SK-N-SH treated with all-trans-retinoic acid at 6 μM for 48 hours (cell line): ENCODE measurements around the gene PMFBP1.

Experiments used
- ARNTL ChIP-seq: fragments of 450-650 bp; formaldehyde crosslinking; IDR thresholded peaks from 2 replicates; pipeline ENCODE4 v1.5.0; 2020; ENCODE audit warnings: low read depth, mild to moderate bottlenecking, moderate library complexity, borderline replicate concordance
- CSDC2 ChIP-seq: fragments of 250-450 bp; sonication (Bioruptor Pico); IDR thresholded peaks from 2 replicates; pipeline ENCODE4 v1.5.0; 2020; ENCODE audit warnings: mild to moderate bottlenecking, moderate library complexity
- ESRRG ChIP-seq: fragments of 250-450 bp; sonication (Bioruptor Pico); IDR thresholded peaks from 2 replicates; pipeline ENCODE4 v1.6.1; 2021; ENCODE audit warnings: mild to moderate bottlenecking
- GLIS3 ChIP-seq: fragments of 250-450 bp; sonication (Bioruptor Pico); IDR thresholded peaks from 2 replicates; pipeline ENCODE4 v1.5.0; 2020; ENCODE audit warnings: mild to moderate bottlenecking, moderate library complexity
- PPARA ChIP-seq: fragments of 250-450 bp; sonication (Bioruptor Pico); IDR thresholded peaks from 2 replicates; pipeline ENCODE4 v1.5.0; 2020; ENCODE audit warnings: mild to moderate bottlenecking, borderline replicate concordance
- RARB ChIP-seq: fragments of 250-450 bp; sonication (Bioruptor Pico); IDR thresholded peaks from 2 replicates; pipeline ENCODE4 v1.8.0; 2021; ENCODE audit warnings: mild to moderate bottlenecking, moderate library complexity
- SNAI2 ChIP-seq: fragments of 250-450 bp; sonication (Bioruptor Pico); IDR thresholded peaks from 2 replicates; pipeline ENCODE4 v1.5.0; 2020; ENCODE audit warnings: mild to moderate bottlenecking, moderate library complexity
- ZFP3 ChIP-seq: fragments of 250-450 bp; sonication (Bioruptor Pico); IDR thresholded peaks from 2 replicates; pipeline ENCODE4 v1.5.0; 2020; ENCODE audit warnings: mild to moderate bottlenecking, moderate library complexity
- ZFP30 ChIP-seq: fragments of 450-650 bp; formaldehyde crosslinking; IDR thresholded peaks from 2 replicates; pipeline ENCODE4 v1.5.0; 2022; ENCODE audit warnings: mild to moderate bottlenecking, moderate library complexity
- ZNF70 ChIP-seq: fragments of 450-650 bp; formaldehyde crosslinking; IDR thresholded peaks from 2 replicates; pipeline ENCODE4 v1.5.0; 2020; ENCODE audit warnings: mild to moderate bottlenecking, moderate library complexity
- TF ChIP-seq, protein P1 (sequence below): fragments of 250-450 bp; sonication (Bioruptor Pico); IDR thresholded peaks from 2 replicates; pipeline ENCODE4 v1.8.0; 2020; ENCODE audit warnings: mild to moderate bottlenecking, moderate library complexity, borderline replicate concordance
- TF ChIP-seq, protein P2 (sequence below): fragments of 250-450 bp; sonication (Bioruptor Pico); IDR thresholded peaks from 2 replicates; pipeline ENCODE4 v1.8.0; 2021; ENCODE audit warnings: low read depth, mild to moderate bottlenecking, moderate library complexity, borderline replicate concordance
- TF ChIP-seq, protein P3 (sequence below): fragments of 250-450 bp; sonication (Bioruptor Pico); IDR thresholded peaks from 2 replicates; pipeline ENCODE4 v1.5.1; 2020; ENCODE audit warnings: low read depth, mild to moderate bottlenecking, moderate library complexity

DNA sequence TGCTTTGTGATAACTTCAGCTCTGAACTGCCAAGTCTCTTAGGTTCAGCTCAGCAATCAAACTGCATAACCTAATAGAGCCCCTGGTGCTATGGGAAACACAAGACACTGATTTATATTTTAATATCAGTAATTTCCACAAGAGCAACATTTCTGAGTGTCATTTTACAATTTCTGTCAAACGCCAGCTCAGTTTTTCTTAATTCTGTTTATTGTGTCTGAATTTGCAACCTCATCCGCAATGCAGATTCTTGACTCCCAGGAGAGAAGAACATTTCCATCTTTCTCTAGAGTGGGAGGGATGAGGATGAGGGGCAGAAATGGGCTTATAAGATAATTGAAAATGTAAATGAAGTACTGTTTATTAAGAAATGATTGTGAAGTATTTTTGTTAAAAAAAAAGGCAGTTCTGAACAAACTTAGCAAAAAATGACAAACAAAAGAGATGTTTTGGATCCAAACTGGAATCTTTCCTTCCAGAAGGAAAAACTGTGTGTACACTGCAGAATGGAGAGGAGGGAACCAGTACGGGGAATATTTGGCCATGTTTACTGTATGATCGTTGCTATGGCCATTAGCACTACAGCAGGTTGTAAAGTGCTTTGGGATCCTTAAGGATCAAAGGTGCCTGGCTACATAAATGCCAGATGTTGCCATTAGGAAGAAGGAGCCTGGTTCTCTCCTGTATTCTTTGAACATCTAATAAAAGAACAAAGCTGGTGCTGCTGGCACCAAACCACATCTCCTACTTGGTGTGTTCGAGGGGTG lies 7.4 kb upstream of the PMFBP1 start:
- TF ChIP-seq, protein P1, sequence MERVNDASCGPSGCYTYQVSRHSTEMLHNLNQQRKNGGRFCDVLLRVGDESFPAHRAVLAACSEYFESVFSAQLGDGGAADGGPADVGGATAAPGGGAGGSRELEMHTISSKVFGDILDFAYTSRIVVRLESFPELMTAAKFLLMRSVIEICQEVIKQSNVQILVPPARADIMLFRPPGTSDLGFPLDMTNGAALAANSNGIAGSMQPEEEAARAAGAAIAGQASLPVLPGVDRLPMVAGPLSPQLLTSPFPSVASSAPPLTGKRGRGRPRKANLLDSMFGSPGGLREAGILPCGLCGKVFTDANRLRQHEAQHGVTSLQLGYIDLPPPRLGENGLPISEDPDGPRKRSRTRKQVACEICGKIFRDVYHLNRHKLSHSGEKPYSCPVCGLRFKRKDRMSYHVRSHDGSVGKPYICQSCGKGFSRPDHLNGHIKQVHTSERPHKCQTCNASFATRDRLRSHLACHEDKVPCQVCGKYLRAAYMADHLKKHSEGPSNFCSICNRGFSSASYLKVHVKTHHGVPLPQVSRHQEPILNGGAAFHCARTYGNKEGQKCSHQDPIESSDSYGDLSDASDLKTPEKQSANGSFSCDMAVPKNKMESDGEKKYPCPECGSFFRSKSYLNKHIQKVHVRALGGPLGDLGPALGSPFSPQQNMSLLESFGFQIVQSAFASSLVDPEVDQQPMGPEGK (CRISPR knock-in tag), result no peak
- no peak for TF ChIP-seq ZFP30
- no peak for TF ChIP-seq ZNF70 (CRISPR knock-in tag)
- TF ChIP-seq RARB (CRISPR knock-in tag), result no peak
- TF ChIP-seq, protein P2, sequence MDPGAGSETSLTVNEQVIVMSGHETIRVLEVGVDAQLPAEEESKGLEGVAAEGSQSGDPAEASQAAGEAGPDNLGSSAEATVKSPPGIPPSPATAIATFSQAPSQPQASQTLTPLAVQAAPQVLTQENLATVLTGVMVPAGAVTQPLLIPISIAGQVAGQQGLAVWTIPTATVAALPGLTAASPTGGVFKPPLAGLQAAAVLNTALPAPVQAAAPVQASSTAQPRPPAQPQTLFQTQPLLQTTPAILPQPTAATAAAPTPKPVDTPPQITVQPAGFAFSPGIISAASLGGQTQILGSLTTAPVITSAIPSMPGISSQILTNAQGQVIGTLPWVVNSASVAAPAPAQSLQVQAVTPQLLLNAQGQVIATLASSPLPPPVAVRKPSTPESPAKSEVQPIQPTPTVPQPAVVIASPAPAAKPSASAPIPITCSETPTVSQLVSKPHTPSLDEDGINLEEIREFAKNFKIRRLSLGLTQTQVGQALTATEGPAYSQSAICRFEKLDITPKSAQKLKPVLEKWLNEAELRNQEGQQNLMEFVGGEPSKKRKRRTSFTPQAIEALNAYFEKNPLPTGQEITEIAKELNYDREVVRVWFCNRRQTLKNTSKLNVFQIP (CRISPR knock-in tag), result no peak
- no peak for TF ChIP-seq ARNTL (CRISPR knock-in tag)
- TF ChIP-seq, protein P3, sequence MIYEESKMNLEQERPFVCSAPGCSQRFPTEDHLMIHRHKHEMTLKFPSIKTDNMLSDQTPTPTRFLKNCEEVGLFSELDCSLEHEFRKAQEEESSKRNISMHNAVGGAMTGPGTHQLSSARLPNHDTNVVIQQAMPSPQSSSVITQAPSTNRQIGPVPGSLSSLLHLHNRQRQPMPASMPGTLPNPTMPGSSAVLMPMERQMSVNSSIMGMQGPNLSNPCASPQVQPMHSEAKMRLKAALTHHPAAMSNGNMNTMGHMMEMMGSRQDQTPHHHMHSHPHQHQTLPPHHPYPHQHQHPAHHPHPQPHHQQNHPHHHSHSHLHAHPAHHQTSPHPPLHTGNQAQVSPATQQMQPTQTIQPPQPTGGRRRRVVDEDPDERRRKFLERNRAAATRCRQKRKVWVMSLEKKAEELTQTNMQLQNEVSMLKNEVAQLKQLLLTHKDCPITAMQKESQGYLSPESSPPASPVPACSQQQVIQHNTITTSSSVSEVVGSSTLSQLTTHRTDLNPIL (CRISPR knock-in tag), result no peak
- TF ChIP-seq CSDC2 (CRISPR knock-in tag), result no peak
- no peak for TF ChIP-seq SNAI2 (CRISPR knock-in tag)
- no peak for TF ChIP-seq PPARA
- TF ChIP-seq GLIS3 (CRISPR knock-in tag), result no peak
- TF ChIP-seq ZFP3 (CRISPR knock-in tag), result no peak
- no peak for TF ChIP-seq ESRRG (CRISPR knock-in tag)
